Activated T-cell treated with anti-CD3 and anti-CD28 coated beads, Interleukin-2, amount 50 U/mL, for 4 hours (primary cell): Measurements from ENCODE around the gene NAA15. TPM values are rescaled to one million over a fixed set of nuclear protein-coding genes. Genes with fewer than 3 reads are reported as not detected.
"Not testable (repeated sequence)": the region's sequence is repeated elsewhere in the genome, so short reads cannot be mapped to it uniquely, and the experiment has no call there.

ENCODE experiments used
- ATAC-seq, 2 donors: fragments of 200-7000 bp; cut with Tn5 transposase; one replicate each; pipeline ENCODE4 v1.10.0; 2021
- DNase-seq: peaks from one replicate; pipeline ENCODE4 v3.0.0-alpha.2; 2020
- H3K27me3 Mint-ChIP-seq: one replicate; pipeline ENCODE4 v1.8.0; 2021; ENCODE audit warnings: low read depth, mixed read lengths
- H3K36me3 Mint-ChIP-seq: one replicate; pipeline ENCODE4 v1.8.0; 2022; ENCODE audit warnings: mixed read lengths; ENCODE audit not compliant: insufficient read depth
- H3K4me1 Mint-ChIP-seq: one replicate; pipeline ENCODE4 v1.8.0; 2021; ENCODE audit warnings: low read depth, mixed read lengths
- H3K4me3 Mint-ChIP-seq: one replicate; pipeline ENCODE4 v1.8.0; 2021; ENCODE audit warnings: mild to moderate bottlenecking, moderate library complexity, mixed read lengths
- H3K9me3 Mint-ChIP-seq: one replicate; pipeline ENCODE4 v1.8.0; 2021; ENCODE audit warnings: mixed read lengths
- total RNA-seq, 3 donors: library from RNA; stranded (reverse); gene quantifications; one replicate each; pipeline ENCODE4 v1.2.1, GENCODE V29; 2021

Gene NAA15
- total RNA-seq, 3 donors from 2014 or later: 137 to 149 (median 144) TPM

DNA sequence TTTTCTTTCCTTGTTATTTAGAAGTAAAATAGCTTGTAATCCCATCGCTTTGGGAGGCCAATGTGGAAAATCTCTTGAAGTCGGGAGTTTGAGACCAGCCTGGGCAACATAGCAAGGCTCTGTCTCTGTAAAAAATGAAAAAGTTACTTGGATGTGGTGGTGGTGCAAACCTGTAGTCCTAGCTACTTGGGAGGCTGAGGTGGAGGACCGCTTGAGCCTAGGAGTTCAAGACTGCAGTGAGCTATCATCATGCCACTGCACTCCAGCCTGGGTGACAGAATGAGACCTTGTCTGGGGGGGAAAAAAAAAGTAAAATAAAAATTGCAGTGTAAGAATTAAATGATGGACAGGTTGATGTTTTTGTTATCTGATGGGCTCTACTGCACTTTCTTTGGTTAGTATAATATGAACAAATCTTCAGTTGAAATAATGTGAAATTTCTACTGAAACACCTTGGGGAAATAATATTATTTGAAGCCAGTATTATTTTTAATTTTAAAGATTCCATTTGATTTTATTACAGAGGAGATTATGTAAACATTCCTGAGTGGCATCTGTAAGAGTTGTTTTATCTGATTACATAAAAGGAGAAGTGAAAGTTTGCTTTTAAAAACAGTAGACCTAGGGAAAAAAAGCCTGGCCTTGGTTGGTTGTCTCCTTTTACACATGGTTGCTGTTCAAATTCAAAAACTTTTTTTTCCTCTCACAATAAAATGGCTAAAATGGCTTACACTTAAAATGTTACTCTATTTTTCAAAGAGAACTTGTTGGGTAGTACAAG is 11.4 kb downstream of the NAA15 start:
- peaks cover 74% of the 10 kb centered on the region for H3K4me1 Mint-ChIP-seq
- no peaks in the 10 kb centered on the region for H3K9me3 Mint-ChIP-seq
- ATAC-seq: no peak
- no peak overlapping the region for H3K4me3 Mint-ChIP-seq
- H3K36me3 Mint-ChIP-seq: peaks cover 3% of the 10 kb centered on the region
- no peak for DNase-seq
- H3K27me3 Mint-ChIP-seq: no peaks in the 10 kb centered on the region

DNA sequence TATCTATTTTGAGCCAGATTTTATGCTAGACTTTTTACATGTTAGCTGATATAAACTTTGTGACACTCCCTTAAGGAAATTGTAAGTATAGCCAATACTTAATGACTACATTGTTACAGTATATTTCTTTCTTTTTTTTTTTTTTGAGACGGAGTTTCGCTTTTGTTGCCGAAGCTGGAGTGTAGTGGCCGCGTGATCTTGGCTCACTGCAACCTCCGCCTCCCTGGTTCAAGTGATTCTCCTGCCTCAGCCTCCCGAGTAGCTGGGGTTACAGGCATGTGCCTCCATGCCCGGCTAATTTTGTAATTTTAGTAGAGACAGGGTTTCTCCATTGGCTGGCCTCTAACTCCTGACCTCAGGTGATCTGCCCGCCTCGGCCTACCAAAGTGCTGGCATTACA is 12.1 kb downstream of the NAA15 start:
- not testable (repeated sequence) for H3K36me3 Mint-ChIP-seq, ATAC-seq, H3K9me3 Mint-ChIP-seq, H3K27me3 Mint-ChIP-seq, DNase-seq
- Mint-ChIP-seq H3K4me3 (peak overlapping the region; percentile 59), H3K4me1 (peaks cover 73% of the 10 kb centered on the region)

DNA sequence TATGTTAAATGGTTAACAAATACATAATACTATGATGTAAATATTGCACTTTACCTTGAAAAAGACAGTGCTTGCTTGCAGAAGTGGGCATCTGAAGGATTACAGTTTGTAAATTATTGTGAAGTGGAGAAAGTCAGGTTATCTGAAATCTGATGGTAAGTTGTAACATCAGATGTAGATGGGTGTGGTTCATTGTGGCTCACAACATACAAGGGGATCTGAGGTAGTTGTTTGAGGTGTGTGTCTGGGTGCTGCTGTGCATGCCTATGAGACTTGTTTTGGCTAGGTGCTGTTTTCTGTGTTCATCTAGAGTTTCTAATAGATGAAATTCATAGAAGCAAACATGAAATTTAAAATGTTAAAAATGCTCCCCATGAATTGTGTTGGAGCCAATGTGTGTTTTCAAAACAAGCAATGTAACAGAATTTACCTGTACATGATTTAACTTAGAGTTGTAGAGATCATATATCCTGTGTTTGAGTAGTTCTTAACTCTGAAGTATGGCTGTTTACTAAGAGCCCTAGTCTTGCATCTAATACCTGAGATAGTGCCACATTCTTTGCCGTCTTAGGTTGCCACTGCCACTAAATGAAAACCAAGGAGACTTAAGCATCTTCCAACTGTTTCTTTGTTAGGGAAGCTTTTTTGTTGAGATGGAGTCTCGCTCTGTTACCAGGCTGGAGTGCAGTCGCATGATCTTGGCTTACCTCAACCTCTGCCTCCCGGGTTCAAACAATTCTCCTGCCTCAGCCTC is 12.9 kb downstream of the NAA15 start:
- Mint-ChIP-seq H3K4me3 (peak overlapping the region; percentile 59), H3K27me3 (no peaks in the 10 kb centered on the region), H3K36me3 (peaks cover 3% of the 10 kb centered on the region), H3K9me3 (no peaks in the 10 kb centered on the region), H3K4me1 (peaks cover 72% of the 10 kb centered on the region)
- ATAC-seq (no peak), DNase-seq (no peak)

DNA sequence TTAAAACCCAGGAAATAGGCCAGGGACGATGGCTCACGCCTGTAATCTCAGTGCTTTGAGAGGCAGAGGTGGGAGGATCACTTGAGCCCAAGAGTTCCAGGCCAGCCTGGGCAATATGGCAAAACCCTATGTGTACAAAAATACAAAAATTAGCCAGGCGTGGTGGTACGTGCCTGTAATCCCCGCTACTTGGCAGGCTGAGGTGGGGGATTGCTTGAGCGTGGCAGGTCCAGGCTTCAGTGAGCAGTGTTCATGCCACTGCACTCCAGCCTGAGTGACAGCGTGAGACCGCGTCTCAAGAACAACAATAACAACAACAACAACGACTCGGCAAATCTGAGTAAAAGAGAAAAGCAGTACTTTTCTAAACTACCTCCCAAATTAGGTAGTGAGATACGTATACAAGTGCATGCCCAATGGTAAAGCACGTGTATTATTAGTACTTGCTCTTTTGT is 13.9 kb downstream of the NAA15 start:
- no peak for ATAC-seq
- Mint-ChIP-seq H3K4me3 (no peak overlapping the region), H3K36me3 (peaks cover 10% of the 10 kb centered on the region)

DNA sequence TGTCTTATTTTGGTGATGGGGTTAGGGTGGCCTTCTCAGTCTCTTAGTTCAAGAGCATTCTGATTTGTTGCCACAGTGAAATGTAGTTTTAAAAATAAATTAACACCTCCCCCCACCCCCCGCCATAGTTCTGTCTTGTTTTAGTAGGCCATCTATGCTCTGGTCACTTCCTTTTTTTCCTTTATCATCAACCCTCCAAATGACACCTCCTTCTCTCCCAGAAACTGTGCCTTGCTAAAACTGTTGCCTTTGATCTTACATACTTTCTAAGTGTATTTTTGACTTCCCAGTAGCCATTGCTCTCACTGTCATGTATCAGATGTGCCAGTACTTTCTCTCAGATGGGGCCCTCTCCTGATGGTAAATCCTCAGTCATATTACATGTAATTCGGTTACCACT is 15.4 kb downstream of the NAA15 start:
- peaks cover 78% of the 10 kb centered on the region for H3K4me1 Mint-ChIP-seq
- no peaks in the 10 kb centered on the region for H3K27me3 Mint-ChIP-seq
- no peak for ATAC-seq
- H3K9me3 Mint-ChIP-seq: peaks cover under 1% of the 10 kb centered on the region
- H3K36me3 Mint-ChIP-seq: peaks cover 12% of the 10 kb centered on the region
- DNase-seq: no peak
- H3K4me3 Mint-ChIP-seq: no peak overlapping the region

More for the DNA sequence above, 13.9 kb downstream of the NAA15 start:
- DNase-seq: no peak
- Mint-ChIP-seq H3K27me3 (no peaks in the 10 kb centered on the region), H3K4me1 (peaks cover 75% of the 10 kb centered on the region), H3K9me3 (no peaks in the 10 kb centered on the region)

DNA sequence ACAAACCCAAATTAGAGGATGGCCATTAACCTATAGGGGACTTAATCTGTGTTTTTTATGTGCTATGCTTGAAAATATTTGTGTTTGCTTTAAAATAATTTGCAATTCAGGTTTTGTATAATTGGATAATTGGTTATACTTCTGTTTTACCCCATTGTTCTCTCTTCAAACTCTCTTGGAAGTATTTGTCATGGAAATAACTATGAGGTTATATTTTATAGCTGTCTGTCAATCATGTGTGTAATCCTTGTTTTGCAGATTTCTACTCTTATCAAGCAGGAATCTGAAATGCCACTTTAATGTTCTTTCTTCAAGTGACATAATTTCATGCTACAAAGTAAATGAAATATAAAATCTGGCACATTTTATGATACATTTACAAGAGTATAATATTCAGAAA is 16.3 kb downstream of the NAA15 start:
- peaks cover 19% of the 10 kb centered on the region for H3K36me3 Mint-ChIP-seq
- no peak for ATAC-seq
- DNase-seq: no peak

DNA sequence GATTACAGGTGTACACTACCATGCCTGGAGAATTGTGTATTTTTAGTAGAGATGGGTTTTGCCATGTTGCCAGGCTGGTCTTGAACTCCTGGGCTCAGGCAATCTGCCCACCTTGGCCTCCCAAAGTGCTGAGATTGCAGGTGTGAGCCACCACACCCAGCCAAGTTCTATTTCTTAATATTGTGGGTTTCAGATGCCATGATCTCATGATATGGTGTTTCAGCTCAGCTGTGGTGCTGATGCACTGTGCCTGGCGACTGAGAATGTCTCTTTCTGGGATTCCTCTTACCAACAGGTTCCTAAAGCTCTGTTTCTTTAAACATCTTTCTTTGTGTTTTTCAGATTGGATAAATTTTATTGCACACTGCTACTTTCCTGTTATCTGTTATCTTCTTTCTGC is 18.3 kb downstream of the NAA15 start:
- H3K27me3 Mint-ChIP-seq: no peaks in the 10 kb centered on the region
- no peak for ATAC-seq
- H3K4me3 Mint-ChIP-seq: no peak overlapping the region
- H3K9me3 Mint-ChIP-seq: peaks cover 7% of the 10 kb centered on the region
- H3K36me3 Mint-ChIP-seq: peaks cover 19% of the 10 kb centered on the region
- DNase-seq: no peak
- peaks cover 68% of the 10 kb centered on the region for H3K4me1 Mint-ChIP-seq

More for the DNA sequence above, 16.3 kb downstream of the NAA15 start:
- Mint-ChIP-seq H3K9me3 (peaks cover 7% of the 10 kb centered on the region), H3K4me3 (no peak overlapping the region), H3K4me1 (peaks cover 77% of the 10 kb centered on the region), H3K27me3 (no peaks in the 10 kb centered on the region)

DNA sequence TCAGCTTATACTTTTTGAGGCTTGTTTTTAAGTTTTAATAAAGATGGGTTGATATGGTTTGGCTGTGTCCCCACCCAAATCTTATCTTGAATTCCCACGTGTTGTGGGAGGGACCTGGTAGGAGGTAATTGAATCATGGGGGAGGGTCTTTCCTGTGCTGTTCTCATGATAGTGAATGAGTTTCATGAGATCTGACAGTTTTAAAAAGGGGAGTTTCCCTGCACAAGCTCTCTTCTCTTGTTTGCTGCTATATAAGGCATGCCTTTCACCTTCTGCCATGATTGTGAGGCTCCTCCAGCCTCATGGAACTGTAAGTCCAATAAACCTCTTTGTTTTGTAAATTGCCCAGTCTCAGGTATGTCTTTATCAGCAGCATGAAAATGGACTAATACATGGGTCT is 20.8 kb downstream of the NAA15 start:
- Mint-ChIP-seq H3K36me3 (peaks cover 18% of the 10 kb centered on the region), H3K4me1 (peaks cover 61% of the 10 kb centered on the region)
- not testable (repeated sequence) for DNase-seq, H3K4me3 Mint-ChIP-seq, H3K9me3 Mint-ChIP-seq, H3K27me3 Mint-ChIP-seq, ATAC-seq

DNA sequence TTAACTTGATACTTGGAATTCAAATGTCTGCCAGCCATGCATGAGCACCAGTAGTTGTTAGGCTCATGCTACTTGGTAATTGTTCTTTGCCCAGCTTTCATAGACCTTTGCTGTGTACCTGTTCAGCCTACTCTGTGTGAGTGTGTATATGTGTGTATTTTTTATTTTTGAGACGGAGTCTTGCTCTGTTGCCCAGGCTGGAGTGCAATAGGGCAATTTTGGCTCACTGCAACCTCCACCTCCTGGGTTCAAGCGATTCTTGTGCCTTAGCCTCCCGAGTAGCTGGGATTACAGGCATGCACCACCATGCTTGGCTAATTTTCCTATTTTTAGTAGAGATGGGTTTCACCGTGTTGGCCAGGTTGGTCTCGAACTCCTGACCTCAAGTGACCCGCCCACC is 21.2 kb downstream of the NAA15 start:
- Mint-ChIP-seq H3K36me3 (peaks cover 18% of the 10 kb centered on the region), H3K4me1 (peaks cover 59% of the 10 kb centered on the region)
- not testable (repeated sequence) for H3K27me3 Mint-ChIP-seq, DNase-seq, H3K4me3 Mint-ChIP-seq, ATAC-seq, H3K9me3 Mint-ChIP-seq

DNA sequence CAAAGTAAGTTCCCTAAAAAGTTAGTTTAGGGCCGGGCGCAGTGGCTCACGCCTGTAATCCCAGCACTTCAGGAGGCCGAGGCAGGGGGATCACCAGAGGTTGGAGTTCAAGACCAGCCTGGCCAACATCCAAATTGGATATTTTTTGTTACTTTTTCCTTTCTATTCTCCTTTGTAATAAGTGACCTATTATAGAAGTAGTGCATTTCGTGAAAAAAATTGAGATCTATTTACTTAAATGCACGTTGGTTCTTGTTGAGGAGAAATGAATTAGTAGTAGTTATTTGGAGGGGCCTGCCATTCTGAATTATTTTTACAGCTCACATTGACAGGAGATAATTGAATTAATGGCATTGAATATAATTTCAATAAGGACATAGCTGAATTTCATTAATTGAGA is 23.3 kb downstream of the NAA15 start:
- H3K36me3 Mint-ChIP-seq: peaks cover 28% of the 10 kb centered on the region
- peaks cover 58% of the 10 kb centered on the region for H3K4me1 Mint-ChIP-seq
- ATAC-seq: no peak
- no peaks in the 10 kb centered on the region for H3K27me3 Mint-ChIP-seq
- peaks cover 7% of the 10 kb centered on the region for H3K9me3 Mint-ChIP-seq
- DNase-seq: no peak
- H3K4me3 Mint-ChIP-seq: no peak overlapping the region

DNA sequence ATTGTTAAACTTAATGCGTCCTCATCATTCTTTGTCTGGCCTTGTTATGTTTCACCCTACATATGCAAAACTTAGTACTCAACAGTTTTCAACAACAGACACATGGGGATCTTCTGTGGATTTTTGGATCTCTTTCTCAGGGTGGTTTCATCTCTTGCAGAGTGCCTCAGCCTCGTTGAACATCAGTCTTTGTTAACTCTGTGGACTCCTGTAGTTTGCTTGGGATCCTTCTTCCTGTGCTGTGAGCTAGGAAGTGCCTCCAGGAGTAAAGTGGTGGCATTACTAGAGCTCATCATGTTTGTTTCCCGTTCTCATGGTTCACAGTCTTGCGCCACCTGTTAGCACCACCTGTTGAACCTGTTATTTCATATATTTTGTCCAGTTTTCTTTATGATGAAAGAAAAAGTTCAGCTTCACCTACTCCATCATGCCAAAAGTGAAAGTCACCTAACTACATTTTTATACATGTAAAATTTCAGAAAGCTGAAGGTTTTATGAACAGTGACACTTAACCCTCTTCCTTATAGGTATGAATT is 28.4 kb downstream of the NAA15 start:
- Mint-ChIP-seq H3K4me1 (peaks cover 50% of the 10 kb centered on the region), H3K4me3 (no peak overlapping the region), H3K36me3 (peaks cover 26% of the 10 kb centered on the region), H3K9me3 (no peaks in the 10 kb centered on the region), H3K27me3 (no peaks in the 10 kb centered on the region)
- ATAC-seq: no peak
- no peak for DNase-seq

DNA sequence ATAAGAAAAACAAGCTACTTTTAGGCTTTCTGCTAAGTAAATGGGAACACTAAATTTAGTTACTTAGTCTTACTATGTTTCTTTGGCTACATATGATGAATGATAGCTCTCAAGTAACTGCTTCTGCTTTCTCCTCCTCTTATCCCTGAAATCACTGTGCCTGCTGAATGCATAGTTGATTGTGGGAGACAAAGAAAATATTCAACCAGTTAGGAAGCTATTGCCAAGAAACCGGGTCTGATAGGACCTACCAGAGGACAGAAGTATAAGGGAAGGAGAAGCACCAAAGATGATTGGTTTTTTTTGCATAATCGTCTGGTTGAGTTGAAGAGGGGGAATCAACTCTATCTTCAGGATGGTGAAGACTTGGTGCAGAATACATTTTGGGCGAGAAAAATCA is 29.0 kb downstream of the NAA15 start:
- Mint-ChIP-seq H3K36me3 (peaks cover 28% of the 10 kb centered on the region), H3K4me3 (no peak overlapping the region), H3K27me3 (no peaks in the 10 kb centered on the region), H3K4me1 (peaks cover 46% of the 10 kb centered on the region), H3K9me3 (no peaks in the 10 kb centered on the region)
- DNase-seq (no peak), ATAC-seq (no peak)

DNA sequence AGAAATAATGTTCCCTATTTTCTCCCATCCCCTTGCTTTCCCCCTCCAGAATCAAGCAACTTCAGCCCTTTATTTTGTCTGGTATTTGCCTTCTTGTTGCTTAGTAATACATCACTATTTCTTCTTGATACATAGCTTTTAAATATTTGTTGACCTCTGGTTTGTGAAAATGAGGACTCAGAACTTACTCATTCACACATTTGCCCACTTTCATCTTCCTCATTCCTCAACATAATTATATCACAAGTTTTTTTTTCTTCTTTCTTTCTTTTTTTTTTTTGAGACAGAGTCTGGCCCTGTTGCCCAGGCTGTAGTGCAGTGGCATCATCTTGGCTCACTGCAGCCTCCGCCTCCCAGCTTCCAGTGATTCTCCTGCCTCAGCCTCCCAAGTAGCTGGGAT is 29.9 kb downstream of the NAA15 start:
- Mint-ChIP-seq H3K27me3 (no peaks in the 10 kb centered on the region), H3K36me3 (peaks cover 31% of the 10 kb centered on the region), H3K4me3 (no peak overlapping the region), H3K4me1 (peaks cover 39% of the 10 kb centered on the region), H3K9me3 (no peaks in the 10 kb centered on the region)
- peak; percentile 18 to 23 for ATAC-seq
- DNase-seq: no peak

DNA sequence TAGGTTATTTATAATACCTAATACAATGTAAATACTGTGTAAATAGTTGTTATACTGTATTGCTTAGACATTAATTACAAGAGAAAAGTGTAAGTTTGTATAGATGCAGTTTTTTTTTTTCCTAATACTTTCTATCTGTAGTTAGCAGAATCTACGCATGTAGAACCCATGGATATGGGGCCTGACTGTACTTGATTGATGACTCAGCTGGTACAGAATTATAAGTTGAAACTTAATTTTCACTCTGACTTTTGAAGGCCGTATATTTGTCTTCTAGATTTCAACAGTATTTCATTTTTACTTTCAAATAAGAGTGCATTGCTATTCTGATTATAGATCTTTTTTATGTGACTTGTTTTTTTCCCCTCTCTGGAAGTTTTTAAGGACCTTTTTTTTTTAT is 31.7 kb downstream of the NAA15 start:
- no peaks in the 10 kb centered on the region for H3K9me3 Mint-ChIP-seq
- ATAC-seq (peak; percentile 66 to 69), DNase-seq (no peak)
- peaks cover 34% of the 10 kb centered on the region for H3K4me1 Mint-ChIP-seq
- peaks cover 34% of the 10 kb centered on the region for H3K36me3 Mint-ChIP-seq
- H3K27me3 Mint-ChIP-seq: no peaks in the 10 kb centered on the region
- H3K4me3 Mint-ChIP-seq: no peak overlapping the region
